ENCODE measurements around the gene ADAMTS3.

DNA sequence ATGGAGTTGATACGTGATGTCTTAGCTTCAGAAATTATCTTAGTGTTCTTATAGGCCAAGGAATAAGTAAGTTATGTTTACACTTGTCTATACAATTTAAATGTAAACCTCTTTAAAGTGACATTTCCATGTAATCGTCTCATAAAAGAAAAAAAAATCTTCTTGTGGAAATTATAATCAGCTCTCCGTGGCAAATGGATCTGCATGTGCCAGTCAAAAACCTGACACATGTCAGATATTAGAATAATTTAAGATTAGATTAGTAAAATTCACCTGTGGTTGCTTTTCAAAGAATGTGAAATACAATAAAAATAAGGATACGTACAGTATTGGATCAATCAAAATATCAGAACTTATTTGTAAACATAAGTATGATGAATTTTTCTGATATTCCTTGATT is 263.9 kb downstream of the ADAMTS3 start:
- no peak for TF ChIP-seq POLR2A (IDR thresholded peaks at IDR 0.05)
- TF ChIP-seq, protein P1, sequence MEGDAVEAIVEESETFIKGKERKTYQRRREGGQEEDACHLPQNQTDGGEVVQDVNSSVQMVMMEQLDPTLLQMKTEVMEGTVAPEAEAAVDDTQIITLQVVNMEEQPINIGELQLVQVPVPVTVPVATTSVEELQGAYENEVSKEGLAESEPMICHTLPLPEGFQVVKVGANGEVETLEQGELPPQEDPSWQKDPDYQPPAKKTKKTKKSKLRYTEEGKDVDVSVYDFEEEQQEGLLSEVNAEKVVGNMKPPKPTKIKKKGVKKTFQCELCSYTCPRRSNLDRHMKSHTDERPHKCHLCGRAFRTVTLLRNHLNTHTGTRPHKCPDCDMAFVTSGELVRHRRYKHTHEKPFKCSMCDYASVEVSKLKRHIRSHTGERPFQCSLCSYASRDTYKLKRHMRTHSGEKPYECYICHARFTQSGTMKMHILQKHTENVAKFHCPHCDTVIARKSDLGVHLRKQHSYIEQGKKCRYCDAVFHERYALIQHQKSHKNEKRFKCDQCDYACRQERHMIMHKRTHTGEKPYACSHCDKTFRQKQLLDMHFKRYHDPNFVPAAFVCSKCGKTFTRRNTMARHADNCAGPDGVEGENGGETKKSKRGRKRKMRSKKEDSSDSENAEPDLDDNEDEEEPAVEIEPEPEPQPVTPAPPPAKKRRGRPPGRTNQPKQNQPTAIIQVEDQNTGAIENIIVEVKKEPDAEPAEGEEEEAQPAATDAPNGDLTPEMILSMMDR (IDR thresholded peaks at IDR 0.05), result no peak
